ENCODE measurements around the gene NRAP. TPM values are rescaled to one million over a fixed set of nuclear protein-coding genes. Genes with fewer than 3 reads are reported as not detected.

The NRAP gene
- total and polyA plus RNA-seq, 2 of the 4 experiments (the other 2 are of a cell fraction), result not detected

DNA sequence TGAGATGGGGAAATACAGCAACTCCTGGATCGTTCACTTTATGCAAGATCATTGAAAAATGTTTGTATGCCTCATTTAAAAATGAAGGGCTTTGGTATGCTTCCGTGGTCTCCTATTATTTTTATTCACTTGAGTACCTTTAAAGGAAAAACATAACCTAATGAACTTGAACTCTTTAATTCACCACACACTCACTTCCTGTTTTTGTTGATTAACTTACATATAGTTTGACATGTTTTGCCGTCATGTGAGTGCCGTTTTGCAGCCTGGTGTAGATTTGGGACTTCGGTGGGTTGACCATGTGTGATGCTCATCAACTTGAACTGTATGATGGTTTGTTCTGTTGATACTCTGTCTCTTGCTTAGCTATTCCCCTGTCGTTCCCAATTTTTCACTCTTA is 44.8 kb upstream of the NRAP start:
- no peak overlapping the region for H3K27ac ChIP-seq (ENCODE audit: insufficient read depth, low read length)
- H4K20me1 ChIP-seq (ENCODE audit: insufficient read depth, low read length), result peaks cover 22% of the 10 kb centered on the region; the same call in 1 of the 2 replicates

More for the DNA sequence above, 44.8 kb upstream of the NRAP start:
- WGBS, 2 experiments (ENCODE audit: extremely low coverage in 2 of 2, insufficient read length in 1 of 2), result 100% methylated on average over 1 of the region's 6 CpGs; no CpG with 5 or more reads in 1 of the 2 experiments
- dilution Hi-C loops (cut with HindIII; ENCODE audit: low sequenced_read_pairs, unreplicated experiment) (no loop called here), in situ Hi-C loops (cut with MboI; ENCODE audit: low sequenced_read_pairs) (loop anchor here (5.0 kb wide), 1 partner anchor 394 kb away; no protein-coding TSS in a partner anchor), intact Hi-C loops (cut with micrococcal nuclease) (loop anchor here (1.0 to 10.0 kb wide), 5 partner anchors 146 to 1416 kb away; partner anchors contain the start of genes CCDC186, DCLRE1A and NHLRC2)
- ChIA-PET POLR2A (ENCODE audit: unreplicated experiment) (no interaction called here), CTCF (interaction anchor here (1.1 kb wide), 1 partner anchor 90 kb away, joined by 3 read pairs; no protein-coding TSS in a partner anchor)
- no peaks in the 10 kb centered on the region for H3K9me3 ChIP-seq (ENCODE audit: control insufficient read depth, insufficient read depth, low read length)
- no peak overlapping the region for H2AK9ac ChIP-seq (replicated peaks; ENCODE audit: low read depth, low read length, poor library complexity)
- H3K79me1 ChIP-seq (ENCODE audit: low read depth in 1 of 2, low read length in 2 of 2), result peaks cover 8 to 45% of the 10 kb centered on the region in 2 experiments
- no peak overlapping the region for H2BK120ac ChIP-seq (ENCODE audit: low read depth, low read length)
- TF ChIP-seq BHLHE40 (IDR thresholded peaks at IDR 0.05; ENCODE audit: low read depth, low read length), result no peak
- TF ChIP-seq NFE2L2 (IDR thresholded peaks at IDR 0.05; ENCODE audit: low read depth, low read length), result no peak
- TF ChIP-seq MXI1 (IDR thresholded peaks at IDR 0.05; ENCODE audit: borderline replicate concordance, low read depth, low read length), result no peak
- TF ChIP-seq POLR2A (IDR thresholded peaks at IDR 0.05; ENCODE audit: low read depth, low read length), result no peak
- TF ChIP-seq RAD21 (IDR thresholded peaks at IDR 0.05; ENCODE audit: low read length), result no peak
- TF ChIP-seq, protein P1, sequence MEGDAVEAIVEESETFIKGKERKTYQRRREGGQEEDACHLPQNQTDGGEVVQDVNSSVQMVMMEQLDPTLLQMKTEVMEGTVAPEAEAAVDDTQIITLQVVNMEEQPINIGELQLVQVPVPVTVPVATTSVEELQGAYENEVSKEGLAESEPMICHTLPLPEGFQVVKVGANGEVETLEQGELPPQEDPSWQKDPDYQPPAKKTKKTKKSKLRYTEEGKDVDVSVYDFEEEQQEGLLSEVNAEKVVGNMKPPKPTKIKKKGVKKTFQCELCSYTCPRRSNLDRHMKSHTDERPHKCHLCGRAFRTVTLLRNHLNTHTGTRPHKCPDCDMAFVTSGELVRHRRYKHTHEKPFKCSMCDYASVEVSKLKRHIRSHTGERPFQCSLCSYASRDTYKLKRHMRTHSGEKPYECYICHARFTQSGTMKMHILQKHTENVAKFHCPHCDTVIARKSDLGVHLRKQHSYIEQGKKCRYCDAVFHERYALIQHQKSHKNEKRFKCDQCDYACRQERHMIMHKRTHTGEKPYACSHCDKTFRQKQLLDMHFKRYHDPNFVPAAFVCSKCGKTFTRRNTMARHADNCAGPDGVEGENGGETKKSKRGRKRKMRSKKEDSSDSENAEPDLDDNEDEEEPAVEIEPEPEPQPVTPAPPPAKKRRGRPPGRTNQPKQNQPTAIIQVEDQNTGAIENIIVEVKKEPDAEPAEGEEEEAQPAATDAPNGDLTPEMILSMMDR (conservative IDR thresholded peaks at IDR 0.05; ENCODE audit: low read depth, low read length), result no peak
- TF ChIP-seq RFX5 (IDR thresholded peaks at IDR 0.05; ENCODE audit: low read depth, low read length), result no peak
- TF ChIP-seq RCOR1 (IDR thresholded peaks at IDR 0.05; ENCODE audit: insufficient replicate concordance, low read length), result no peak
- no peak for TF ChIP-seq FOS (IDR thresholded peaks at IDR 0.05; ENCODE audit: low read depth, low read length)
- TF ChIP-seq SMC3 (IDR thresholded peaks at IDR 0.05; ENCODE audit: low read depth, low read length), result no peak
- peaks cover 3% of the 10 kb centered on the region; the same call in 1 of the 2 replicates for H3K36me3 ChIP-seq (ENCODE audit: control insufficient read depth, insufficient read depth, low read length)
- no peak overlapping the region for H2BK5ac ChIP-seq (ENCODE audit: low read depth, low read length, poor library complexity, severe bottlenecking)
- no peak overlapping the region for H3K23ac ChIP-seq (ENCODE audit: low read depth, low read length)
- no peak overlapping the region for H4K91ac ChIP-seq (ENCODE audit: insufficient read depth, low read depth, low read length)
- H2AK5ac ChIP-seq (ENCODE audit: low read depth, low read length), result no peak overlapping the region
- H3K14ac ChIP-seq (replicated peaks; ENCODE audit: low read depth, low read length), result no peak overlapping the region
- H3K4ac ChIP-seq (ENCODE audit: low read depth, low read length), result no peak overlapping the region
- H2BK20ac ChIP-seq (ENCODE audit: low read depth, low read length), result no peak overlapping the region
- DNase-seq, result no peak
- H3K4me1 ChIP-seq (ENCODE audit: control insufficient read depth, insufficient read depth, low read length), result peaks cover 9% of the 10 kb centered on the region
- no peak overlapping the region for H3K9ac ChIP-seq (ENCODE audit: low read depth, low read length)
- H4K8ac ChIP-seq (ENCODE audit: low read depth in 2 of 2, low read length in 2 of 2), result no peak overlapping the region
- no peak overlapping the region for H3K18ac ChIP-seq (ENCODE audit: low read depth, low read length)
- H3K9me1 ChIP-seq (ENCODE audit: insufficient read depth, low read length), result peaks cover 4% of the 10 kb centered on the region; the same call in 1 of the 2 replicates
- BruUV-seq (replicated peaks), result no TSS peak
- no peak overlapping the region for H3K56ac ChIP-seq (ENCODE audit: extremely low read depth, insufficient read depth, low read length)
- no peak overlapping the region for H2AFZ ChIP-seq (replicated peaks; ENCODE audit: low read length, poor library complexity)
- ATAC-seq (ENCODE audit: low read depth), result no peak
- H3K4me2 ChIP-seq (ENCODE audit: low read depth, low read length), result no peak overlapping the region
- no peak overlapping the region for H3K4me3 ChIP-seq (ENCODE audit: insufficient read depth, low read depth, low read length)
- no peaks in the 10 kb centered on the region for H3K27me3 ChIP-seq (ENCODE audit: control insufficient read depth, insufficient read depth, low read length)
- H4K5ac ChIP-seq (ENCODE audit: low read depth, low read length), result no peak overlapping the region
- H2BK15ac ChIP-seq (ENCODE audit: low read depth, low read length), result no peak overlapping the region
